B cell (primary cell): ENCODE data around the gene ANKRD13D. TPM values are rescaled to one million over a fixed set of nuclear protein-coding genes. Genes with fewer than 3 reads are reported as not detected.

Experiments
- ATAC-seq: fragments of 200-7000 bp; cut with Tn5 transposase; one replicate; pipeline ENCODE4 v1.10.0; 2021; ENCODE audit warnings: low read depth, mild to moderate bottlenecking, moderate number of reproducible peaks, moderate library complexity
- CTCF ChIA-PET: fragments of 350-600 bp; sonication (Branson Sonifier 250); formaldehyde crosslinking; loops from one replicate; lab custom pipeline; 2021; ENCODE audit warnings: antibody characterized with exemption, inconsistent platforms; lab: Charles Lee
- POLR2A ChIA-PET: fragments of 350-600 bp; sonication (Branson Sonifier 250); formaldehyde crosslinking; loops from one replicate; lab custom pipeline; 2021; ENCODE audit warnings: antibody characterized with exemption; lab: Charles Lee
- DNase-seq: peaks from one replicate; pipeline ENCODE4 v3.0.0; 2013
- H2AFZ ChIP-seq: 2 replicates; pipeline ENCODE4 v1.6.1; 2012; ENCODE audit warnings: mild to moderate bottlenecking, low read depth, low read length; ENCODE audit not compliant: insufficient read depth, poor library complexity, severe bottlenecking
- H3K27ac ChIP-seq, 2 donors: 1 replicate in 1 of 2; 2 replicates in 1 of 2; pipeline ENCODE4 v1.5.1; 2012 to 2013; ENCODE audit warnings: low read length in 2 of 2, mild to moderate bottlenecking in 2 of 2, moderate library complexity in 1 of 2
- H3K27me3 ChIP-seq, 4 experiments: fragments of 200-600 bp in 1 of 4; sonication (generic) in 1 of 4; replicated peaks in 1 of 4; 1 replicate in 2 of 4; 2 replicates in 2 of 4; pipeline versions ENCODE4 v1.6.1 to v1.7.0; 2013 to 2016; ENCODE audit warnings: low read length in 3 of 4, mild to moderate bottlenecking in 2 of 4, mixed read lengths in 1 of 4, moderate library complexity in 1 of 4; ENCODE audit not compliant: insufficient read depth in 4 of 4, control insufficient read depth in 3 of 4; ENCODE audit errors: control extremely low read depth in 1 of 4
- H3K36me3 ChIP-seq, 2 experiments: replicated peaks in 1 of 2; 1 replicate in 1 of 2; 2 replicates in 1 of 2; pipeline versions ENCODE4 v1.6.1 to v1.7.1; 2013; ENCODE audit warnings: low read length in 1 of 2; ENCODE audit not compliant: insufficient read depth in 2 of 2, control insufficient read depth in 1 of 2; ENCODE audit errors: control extremely low read depth in 1 of 2, extremely low read depth in 1 of 2
- H3K4me1 ChIP-seq, 2 donors: fragments of 200-600 bp in 1 of 2; sonication (generic) in 1 of 2; 1 replicate in 1 of 2; 2 replicates in 1 of 2; pipeline versions ENCODE4 v1.5.1 to v1.6.1; 2013 to 2017; ENCODE audit warnings: low read length in 2 of 2; ENCODE audit not compliant: control insufficient read depth in 2 of 2, insufficient read depth in 2 of 2
- H3K4me2 ChIP-seq: replicated peaks from 2 replicates; pipeline ENCODE3; 2012; ENCODE audit warnings: mild to moderate bottlenecking, low read depth, low read length; ENCODE audit not compliant: poor library complexity, severe bottlenecking
- H3K4me3 ChIP-seq, 5 experiments: fragments of 200-600 bp in 1 of 5; sonication (generic) in 1 of 5; 1 replicate in 3 of 5; 2 replicates in 2 of 5; pipeline versions ENCODE4 v1.5.1 to v1.7.0; 2011 to 2016; ENCODE audit warnings: low read length in 4 of 5, mild to moderate bottlenecking in 4 of 5, low read depth in 2 of 5, control low read depth in 1 of 5, moderate library complexity in 1 of 5; ENCODE audit not compliant: insufficient read depth in 1 of 5; ENCODE audit errors: control extremely low read depth in 1 of 5, extremely low read depth in 1 of 5
- H3K79me2 ChIP-seq: fragments of 200-600 bp; sonication (generic); one replicate; pipeline ENCODE4 v1.6.0; 2016; ENCODE audit warnings: low read length; ENCODE audit not compliant: control insufficient read depth, insufficient read depth
- H3K9ac ChIP-seq: fragments of 200-600 bp; sonication (generic); 2 replicates; pipeline ENCODE4 v1.6.1; 2017; ENCODE audit warnings: mild to moderate bottlenecking, low read length, moderate library complexity
- H3K9me3 ChIP-seq, 3 donors: one replicate each; pipeline versions ENCODE4 v1.6.1 to v1.7.1; 2013; ENCODE audit warnings: low read length in 2 of 3; ENCODE audit not compliant: control insufficient read depth in 2 of 3, insufficient read depth in 1 of 3; ENCODE audit errors: control extremely low read depth in 1 of 3
- H4K20me1 ChIP-seq: 2 replicates; pipeline ENCODE4 v1.6.0; 2012; ENCODE audit warnings: mild to moderate bottlenecking, low read length; ENCODE audit not compliant: insufficient read depth, control insufficient read depth, poor library complexity, severe bottlenecking
- H3K27ac Mint-ChIP-seq: one replicate; pipeline ENCODE4 v1.8.0; 2021; ENCODE audit warnings: mixed read lengths
- H3K27me3 Mint-ChIP-seq: one replicate; pipeline ENCODE4 v1.8.0; 2021; ENCODE audit warnings: mixed read lengths
- H3K4me1 Mint-ChIP-seq: one replicate; pipeline ENCODE4 v1.8.0; 2021; ENCODE audit warnings: mixed read lengths
- H3K4me3 Mint-ChIP-seq: one replicate; pipeline ENCODE4 v1.8.0; 2021; ENCODE audit warnings: mixed read lengths
- H3K9me3 Mint-ChIP-seq: one replicate; pipeline ENCODE4 v1.8.0; 2022; ENCODE audit warnings: mixed read lengths; ENCODE audit not compliant: insufficient read depth
- CTCF ChIP-seq: fragments of 200-600 bp; IDR thresholded peaks from one replicate; pipeline ENCODE4 v1.8.0; 2022; ENCODE audit warnings: antibody characterized with exemption, mild to moderate bottlenecking
- EZH2 ChIP-seq: IDR thresholded peaks from 2 replicates; pipeline ENCODE4 v1.6.1; 2012; ENCODE audit warnings: borderline replicate concordance, low read depth, mild to moderate bottlenecking, moderate library complexity, low read length; ENCODE audit not compliant: insufficient read depth, poor library complexity, severe bottlenecking
- WGBS: methylation state at CpG from one replicate; pipeline ENCODE4 v1.1.5; 2013; ENCODE audit warnings: missing lambda C conversion rate; ENCODE audit not compliant: insufficient coverage; 5-methylcytosine and 5-hydroxymethylcytosine counted together
- intact Hi-C: fragments of 100-400 bp; cut with micrococcal nuclease; formaldehyde crosslinking; loops from one replicate; pipeline ENCODE4 v1.10.0; 2022
- polyA plus RNA-seq: library from polyadenylated mRNA; depleted of rRNA; stranded (reverse); fragments of >200 nt; gene quantifications from 2 replicates; pipeline ENCODE4 v1.2.3, GENCODE V29; 2012
- total RNA-seq, 2 donors: library from RNA; stranded (reverse); fragments of 120-200 nt in 1 of 2; gene quantifications; 1 replicate in 1 of 2; 2 replicates in 1 of 2; pipeline versions ENCODE4 v1.2.3 to v1.2.4, GENCODE V29; 2013 to 2022

ANKRD13D gene
- total and polyA plus RNA-seq, 2 donors (not counting 1 experiment from before 2014, with no cell fraction given) = 189 to 252 TPM

GRCh38 chr11:67349928-67350465 lies 60.9 kb downstream of the ANKRD13D start:
- H3K9ac ChIP-seq = no peak overlapping the region
- H3K27me3 ChIP-seq = no peaks in the 10 kb centered on the region
- peak overlapping the region in 1 of 2 donors; percentile 65 for H3K27ac ChIP-seq
- intact Hi-C loops = loop anchor here (10.0 kb wide), 2 partner anchors 235 to 455 kb away; partner anchors contain the start of gene KDM2A
- H2AFZ ChIP-seq = no peak overlapping the region
- Mint-ChIP-seq H3K4me3 (peak overlapping the region; percentile 65), H3K9me3 (no peaks in the 10 kb centered on the region), H3K4me1 (peaks cover 79% of the 10 kb centered on the region), H3K27me3 (no peaks in the 10 kb centered on the region), H3K27ac (peak overlapping the region; percentile 84)
- DNase-seq (peak; percentile 59), ATAC-seq (no peak)
- ChIA-PET POLR2A (interaction anchor here (1.0 to 4.1 kb wide), 4 partner anchors 13 to 83 kb away, joined by 3 to 26 read pairs (median 6); partner anchors contain the start of genes ANKRD13D, CLCF1 and GRK2), CTCF (interaction anchor here (0.6 to 39.5 kb wide), 13 partner anchors 22 to 309 kb away, joined by 3 to 2379 read pairs (median 3); partner anchors contain the start of genes ANKRD13D, CLCF1, POLD4 and RAD9A)
- H3K79me2 ChIP-seq = peaks cover 60% of the 10 kb centered on the region
- H3K4me1 ChIP-seq = peaks cover 70 to 88% of the 10 kb centered on the region in 2 donors
- H3K36me3 ChIP-seq = peaks cover 0 to 9% of the 10 kb centered on the region in 2 experiments
- no peaks in the 10 kb centered on the region for H3K9me3 ChIP-seq
- H3K4me3 ChIP-seq = no peak overlapping the region
- TF ChIP-seq EZH2 (no peak), CTCF (no peak)
- H4K20me1 ChIP-seq = peaks cover 20% of the 10 kb centered on the region
- peak overlapping the region; percentile 57 for H3K4me2 ChIP-seq
- no CpG with 5 or more reads among the region's 4 CpGs for WGBS
